HepG2 (cell line): ENCODE data around the gene TMX2. TPM values are rescaled to one million over a fixed set of nuclear protein-coding genes. Genes with fewer than 3 reads are reported as not detected.

ENCODE experiments used
- ATAC-seq: fragments of 200-7000 bp; cut with Tn5 transposase; 3 replicates; pipeline ENCODE4 v1.9.1; 2020; ENCODE audit warnings: mild to moderate bottlenecking, moderate library complexity
- BruUV-seq: library from RNA; stranded (reverse); fragments of 400-500 nt; replicated peaks from 2 replicates; lab custom pipeline; 2021; lab: Mats Ljungman, UMichigan
- CTCF ChIA-PET: fragments of 300-600 bp; formaldehyde crosslinking; extraction: SDS; loops from one replicate; lab custom pipeline; 2021; ENCODE audit warnings: low total read pairs, inconsistent platforms, low intra/inter-chr PET ratio; lab: Yijun Ruan, JAX
- POLR2A ChIA-PET: fragments of 350-600 bp; sonication (Branson Sonifier 250); formaldehyde crosslinking; loops from one replicate; lab custom pipeline; 2020; ENCODE audit warnings: antibody characterized with exemption, inconsistent platforms; lab: Yijun Ruan, JAX
- DNase-seq: peaks from one replicate; pipeline ENCODE4 v3.0.0-alpha.2; 2015; ENCODE audit warnings: low spot score
- FAIRE-seq: peaks from 3 replicates; lab custom pipeline; 2011; peaks lifted over from hg19 to GRCh38; lab: Jason Lieb, UNC
- H2AFZ ChIP-seq: one replicate; pipeline ENCODE4 v1.6.1; 2011; ENCODE audit warnings: low read length, inconsistent platforms
- H3K27ac ChIP-seq: fragments of 300-600 bp; 3 replicates; pipeline ENCODE4 v1.8.0; 2011; ENCODE audit warnings: mixed run types, mild to moderate bottlenecking, mixed read lengths, low read length, inconsistent platforms; ENCODE audit not compliant: insufficient read depth; ENCODE audit errors: extremely low read length
- H3K27me3 ChIP-seq, 2 experiments: fragments of 200-600 bp in 1 of 2; 2 replicates in 1 of 2; 3 replicates in 1 of 2; pipeline versions ENCODE4 v1.6.0 to v1.8.0; 2011; ENCODE audit warnings: low read length in 2 of 2, mild to moderate bottlenecking in 2 of 2, moderate library complexity in 2 of 2, inconsistent platforms in 1 of 2; ENCODE audit not compliant: insufficient read depth in 2 of 2, control insufficient read depth in 1 of 2
- H3K36me3 ChIP-seq, 2 experiments: fragments of 200-600 bp in 1 of 2; replicated peaks in 1 of 2; 2 replicates in 1 of 2; 3 replicates in 1 of 2; pipeline versions ENCODE4 v1.5.1 to v1.8.0; 2011; ENCODE audit warnings: low read length in 2 of 2, inconsistent platforms in 1 of 2; ENCODE audit not compliant: insufficient read depth in 2 of 2, control insufficient read depth in 1 of 2
- H3K4me1 ChIP-seq: 2 replicates; pipeline ENCODE4 v1.5.1; 2012; ENCODE audit warnings: low read length, inconsistent platforms; ENCODE audit not compliant: insufficient read depth
- H3K4me2 ChIP-seq: 2 replicates; pipeline ENCODE4 v1.6.0; 2011; ENCODE audit warnings: low read depth, low read length, inconsistent platforms
- H3K4me3 ChIP-seq, 3 experiments: fragments of 200-600 bp in 1 of 3; sonication (generic), shearing (Covaris generic) in 1 of 3; replicated peaks in 1 of 3; 2 replicates each; pipeline ENCODE4 v1.5.1; 2011 to 2016; ENCODE audit warnings: low read length in 3 of 3, inconsistent platforms in 2 of 3, low read depth in 2 of 3, mild to moderate bottlenecking in 2 of 3, control low read depth in 1 of 3, mixed read lengths in 1 of 3; ENCODE audit not compliant: insufficient read depth in 1 of 3
- H3K79me2 ChIP-seq: one replicate; pipeline ENCODE4 v1.6.1; 2011; ENCODE audit warnings: low read length, inconsistent platforms; ENCODE audit not compliant: insufficient read depth
- H3K9ac ChIP-seq: 2 replicates; pipeline ENCODE4 v1.6.0; 2011; ENCODE audit warnings: mild to moderate bottlenecking, low read depth, low read length, inconsistent platforms; ENCODE audit not compliant: insufficient read depth
- H3K9me3 ChIP-seq: 2 replicates; pipeline ENCODE4 v1.5.1; 2012; ENCODE audit warnings: mild to moderate bottlenecking, low read length
- H4K20me1 ChIP-seq: 2 replicates; pipeline ENCODE4 v1.6.0; 2011; ENCODE audit warnings: inconsistent platforms, mild to moderate bottlenecking, low read length, moderate library complexity; ENCODE audit not compliant: insufficient read depth
- FOSL1 ChIP-seq: sonication (generic); formaldehyde crosslinking; IDR thresholded peaks from 2 replicates; pipeline ENCODE4 v1.9.0; 2021; ENCODE audit warnings: missing genetic modification reagents, borderline replicate concordance
- MAFF ChIP-seq: IDR thresholded peaks from 2 replicates; pipeline ENCODE4 v1.6.1; 2011; ENCODE audit warnings: low read depth, low read length, improper control_type of control experiment
- MAFK ChIP-seq, 2 experiments: IDR thresholded peaks in 1 of 2; conservative IDR thresholded peaks in 1 of 2; 2 replicates each; pipeline ENCODE4 v1.6.1; 2011; ENCODE audit warnings: improper control_type of control experiment in 2 of 2, low read length in 2 of 2
- MED1 ChIP-seq: sonication (generic); formaldehyde crosslinking; IDR thresholded peaks from 2 replicates; pipeline ENCODE4 v1.4.0; 2020; ENCODE audit warnings: missing genetic modification reagents
- NFYB ChIP-seq: sonication (generic); formaldehyde crosslinking; IDR thresholded peaks from 2 replicates; pipeline ENCODE4 v1.4.0; 2020; ENCODE audit warnings: missing genetic modification reagents
- PPARG ChIP-seq: conservative IDR thresholded peaks from 2 replicates; pipeline ENCODE4 v1.6.1; 2016; ENCODE audit warnings: missing biosample characterization, missing genetic modification reagents
- SKI ChIP-seq: fragments of 450-650 bp; IDR thresholded peaks from one replicate; pipeline ENCODE4 v1.6.1; 2018; ENCODE audit warnings: mild to moderate bottlenecking; ENCODE audit not compliant: partially characterized antibody
- TBX3 ChIP-seq: fragments of 450-650 bp; IDR thresholded peaks from 2 replicates; pipeline ENCODE4 v1.6.1; 2017; ENCODE audit warnings: antibody characterized with exemption, mild to moderate bottlenecking, inconsistent platforms, borderline replicate concordance
- TEAD3 ChIP-seq: optimal IDR thresholded peaks from 2 replicates; pipeline ENCODE3; 2016; ENCODE audit warnings: borderline replicate concordance
- TOPORS ChIP-seq: sonication (generic); formaldehyde crosslinking; IDR thresholded peaks from 2 replicates; pipeline ENCODE4 v1.8.0; 2023; ENCODE audit warnings: mild to moderate bottlenecking, missing genetic modification reagents
- ZNF337 ChIP-seq: sonication (generic); formaldehyde crosslinking; IDR thresholded peaks from 2 replicates; pipeline ENCODE4 v1.5.1; 2020; ENCODE audit warnings: missing genetic modification reagents, low read depth, mild to moderate bottlenecking, borderline replicate concordance
- ZNF430 ChIP-seq: sonication (generic); formaldehyde crosslinking; IDR thresholded peaks from 2 replicates; pipeline ENCODE4 v1.9.0; 2021; ENCODE audit warnings: mild to moderate bottlenecking, missing genetic modification reagents
- ZNF7 ChIP-seq: IDR thresholded peaks from 2 replicates; pipeline ENCODE4 v1.6.1; 2016; ENCODE audit warnings: missing biosample characterization, missing genetic modification reagents
- WGBS: methylation state at CpG from one replicate; pipeline ENCODE4 v1.1.6; 2017; ENCODE audit warnings: low lambda C conversion rate; 5-methylcytosine and 5-hydroxymethylcytosine counted together
- in situ Hi-C: cut with HindIII; loops from 2 replicates; pipeline ENCODE4 v1.10.0; 2017; ENCODE audit warnings: low pct_unique_long_range_greater_than_20kb; ENCODE audit not compliant: extremely low pct_ligation_motif_present
- intact Hi-C: fragments of 100-400 bp; cut with micrococcal nuclease; formaldehyde crosslinking; loops from one replicate; pipeline ENCODE4 v1.10.0; 2022; ENCODE audit not compliant: unreplicated experiment
- polyA plus RNA-seq, 8 experiments: library from polyadenylated mRNA; depleted of rRNA in 3 of 8; stranded (reverse) in 7 of 8; unstranded in 1 of 8; fragments of >200 nt; fragmentation: Illumina TruSeq in 4 of 8; extraction: Trizol in 4 of 8; gene quantifications; 2 replicates each; pipeline versions ENCODE4 v1.2.1 to v1.2.3, GENCODE V29; 2011 to 2016; ENCODE audit warnings: low read depth in 4 of 8, missing spikeins in 1 of 8, mixed read lengths in 1 of 8; ENCODE audit not compliant: insufficient read depth in 1 of 8
- total RNA-seq, 5 experiments: library from RNA; depleted of rRNA; stranded (reverse); fragments of >200 nt; fragmentation: Illumina TruSeq; extraction: Trizol; gene quantifications; 2 replicates each; pipeline ENCODE4 v1.2.3, GENCODE V29; 2016; ENCODE audit warnings: low read depth in 1 of 5
- TF ChIP-seq, protein P1 (sequence below): sonication (generic); IDR thresholded peaks from 2 replicates; pipeline ENCODE4 v1.6.1; 2016; ENCODE audit warnings: low read depth, borderline replicate concordance
- TF ChIP-seq, protein P2 (sequence below): IDR thresholded peaks from 2 replicates; pipeline ENCODE4 v1.6.1; 2012; ENCODE audit warnings: inconsistent platforms

The TMX2 gene
- total and polyA plus RNA-seq, 2 of the 13 experiments (the other 11 are each of a cell fraction or from before 2014, with no cell fraction given): 84.5 to 129 TPM

DNA sequence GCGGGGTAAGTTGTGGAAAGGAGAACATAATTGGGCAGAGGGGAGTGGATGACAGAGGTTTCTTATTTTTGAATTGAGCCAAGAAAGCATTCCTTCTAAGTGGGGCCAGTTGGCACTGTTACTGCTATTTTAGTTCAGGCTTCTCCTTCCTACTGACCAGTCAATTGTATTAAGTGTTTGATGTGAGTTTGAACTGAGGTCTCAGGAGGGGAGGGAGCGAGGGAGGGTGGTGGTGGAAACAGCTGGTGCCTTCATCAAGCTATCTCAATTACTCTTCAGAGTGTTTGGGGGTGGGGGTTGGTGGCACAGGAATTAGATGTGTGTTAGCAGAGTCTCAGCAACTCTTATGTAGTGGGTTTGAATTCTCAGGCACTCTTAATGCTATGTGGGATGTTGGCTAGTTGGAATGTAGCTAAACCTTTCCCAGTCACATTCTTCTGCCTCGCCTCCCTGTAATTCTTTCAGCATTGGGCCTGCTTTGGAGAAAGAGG is 63.7 kb downstream of the TMX2 start:
- CTCF ChIA-PET: no interaction called here
- H3K4me2 ChIP-seq: peak overlapping the region; percentile 81
- BruUV-seq: no TSS peak
- no peak for ATAC-seq
- H3K27ac ChIP-seq: peak overlapping the region; percentile 96
- peak overlapping the region; percentile 12; the same call in 1 of the 2 replicates for H3K9ac ChIP-seq
- peaks cover 39% of the 10 kb centered on the region for H4K20me1 ChIP-seq
- no peaks in the 10 kb centered on the region for H3K9me3 ChIP-seq
- 96% methylated on average over 3 of the region's 3 CpGs for WGBS
- intact Hi-C loops (no loop called here), in situ Hi-C loops (no loop called here)
- H2AFZ ChIP-seq: no peak overlapping the region
- H3K4me1 ChIP-seq: peaks cover 96% of the 10 kb centered on the region
- H3K36me3 ChIP-seq: no peaks in the 10 kb centered on the region; a peak in 2 of 5 replicates
- H3K79me2 ChIP-seq: peaks cover 89% of the 10 kb centered on the region
- no peak for FAIRE-seq
- H3K27me3 ChIP-seq: no peaks in the 10 kb centered on the region
- POLR2A ChIA-PET: interaction anchor here (1.1 to 11.1 kb wide), 4 partner anchors 9 to 64 kb away, joined by 3 to 215 read pairs (median 32); partner anchors contain the start of genes CTNND1, MED19 and TMX2
- no peak for DNase-seq
- TF ChIP-seq FOSL1 (CRISPR knock-in tag): no peak
- peak; percentile 8 for TF ChIP-seq TEAD3 (CRISPR knock-in tag)
- TF ChIP-seq, protein P1, sequence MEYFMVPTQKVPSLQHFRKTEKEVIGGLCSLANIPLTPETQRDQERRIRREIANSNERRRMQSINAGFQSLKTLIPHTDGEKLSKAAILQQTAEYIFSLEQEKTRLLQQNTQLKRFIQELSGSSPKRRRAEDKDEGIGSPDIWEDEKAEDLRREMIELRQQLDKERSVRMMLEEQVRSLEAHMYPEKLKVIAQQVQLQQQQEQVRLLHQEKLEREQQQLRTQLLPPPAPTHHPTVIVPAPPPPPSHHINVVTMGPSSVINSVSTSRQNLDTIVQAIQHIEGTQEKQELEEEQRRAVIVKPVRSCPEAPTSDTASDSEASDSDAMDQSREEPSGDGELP: peak; percentile 21; the same call in 1 of the 2 replicates
- peak overlapping the region in 1 of 3 experiments; percentile 49; a peak in 1 of 6 replicates for H3K4me3 ChIP-seq

DNA sequence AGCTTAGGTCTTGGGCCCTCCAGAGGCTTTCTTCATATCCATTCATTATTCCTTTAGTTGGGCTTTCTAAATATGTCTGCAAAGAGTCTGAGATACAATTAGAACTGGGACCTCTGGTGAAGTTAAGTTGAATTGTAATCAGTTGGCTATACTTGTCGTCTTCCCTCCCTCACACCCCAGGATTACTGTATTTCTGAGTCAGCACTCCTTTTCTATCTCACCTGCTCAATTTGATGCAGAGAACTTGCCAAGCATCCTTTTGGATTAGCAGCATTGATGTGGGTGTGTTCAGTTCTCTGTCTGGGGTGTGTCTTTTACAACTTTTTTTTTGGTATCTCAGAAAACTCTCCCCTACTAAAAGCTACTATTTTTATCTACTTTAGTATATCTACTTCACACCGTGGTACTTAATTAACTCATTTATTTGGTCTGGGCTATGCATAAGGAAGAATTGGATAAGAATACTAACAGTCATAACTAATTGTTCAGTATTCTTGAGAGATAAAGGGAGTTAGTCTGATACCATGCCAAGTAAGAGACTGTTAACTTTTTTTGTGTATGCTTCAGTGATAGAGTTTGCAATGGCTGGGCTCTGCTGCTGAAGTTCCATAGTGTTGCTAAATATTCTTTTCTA is 64.3 kb downstream of the TMX2 start:
- no TSS peak for BruUV-seq
- Histone ChIP-seq H4K20me1 (peaks cover 33% of the 10 kb centered on the region), H3K9me3 (no peaks in the 10 kb centered on the region), H3K27me3 (no peaks in the 10 kb centered on the region), H3K9ac (peak overlapping the region; percentile 83), H3K79me2 (peaks cover 89% of the 10 kb centered on the region), H3K27ac (peak overlapping the region; percentile 96), H2AFZ (no peak overlapping the region), H3K36me3 (peaks cover 0 to 1% of the 10 kb centered on the region in 2 experiments; a peak in 3 of 5 replicates), H3K4me3 (peak overlapping the region in 2 of 3 experiments; percentile 9 to 49; a peak in 3 of 6 replicates), H3K4me2 (peak overlapping the region; percentile 81), H3K4me1 (peaks cover 96% of the 10 kb centered on the region)
- intact Hi-C loops (no loop called here), in situ Hi-C loops (no loop called here)
- no peak for ATAC-seq
- 75% methylated on average over 2 of the region's 2 CpGs for WGBS
- no peak for FAIRE-seq
- no peak for DNase-seq
- TF ChIP-seq MAFF (peak; percentile 10; the same call in 1 of the 2 replicates), ZNF337 (CRISPR knock-in tag) (no peak), ZNF430 (CRISPR knock-in tag) (no peak), NFYB (no peak), MED1 (no peak), MAFK (conservative IDR thresholded peaks at IDR 0.05 in 1 of 2, IDR thresholded peaks at IDR 0.05 in 1 of 2; ENCODE audit: low read length in 2 of 2) (peak in 1 of 2 experiments; percentile 43; a peak in 1 of 4 replicates), TOPORS (CRISPR knock-in tag) (no peak), PPARG (CRISPR knock-in tag) (no peak), SKI (no peak), ZNF7 (CRISPR knock-in tag) (no peak), TBX3 (no peak)
- TF ChIP-seq, protein P2, sequence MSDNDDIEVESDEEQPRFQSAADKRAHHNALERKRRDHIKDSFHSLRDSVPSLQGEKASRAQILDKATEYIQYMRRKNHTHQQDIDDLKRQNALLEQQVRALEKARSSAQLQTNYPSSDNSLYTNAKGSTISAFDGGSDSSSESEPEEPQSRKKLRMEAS: no peak
- POLR2A ChIA-PET: interaction anchor here (1.1 to 11.1 kb wide), 4 partner anchors 8 to 65 kb away, joined by 3 to 215 read pairs (median 32); partner anchors contain the start of genes CTNND1, MED19 and TMX2
- CTCF ChIA-PET: no interaction called here
